H9 (cell line): ENCODE measurements around the gene RHOU. TPM values are rescaled to one million over a fixed set of nuclear protein-coding genes. Genes with fewer than 3 reads are reported as not detected.

Experiments used
- DNase-seq: peaks from one replicate; pipeline ENCODE4 v3.0.0-alpha.2; 2017
- H2AFZ ChIP-seq: one replicate; pipeline ENCODE4 v1.6.1; 2013; ENCODE audit warnings: mild to moderate bottlenecking, low read length, control low read depth, moderate library complexity
- H2AK5ac ChIP-seq: 2 replicates; pipeline ENCODE4 v1.6.1; 2013; ENCODE audit warnings: low read length, control low read depth, mixed read lengths; ENCODE audit not compliant: insufficient read length
- H2BK120ac ChIP-seq: one replicate; pipeline ENCODE4 v1.6.1; 2013; ENCODE audit warnings: low read depth, mild to moderate bottlenecking, low read length, control low read depth, inconsistent platforms; ENCODE audit not compliant: poor library complexity, severe bottlenecking
- H2BK12ac ChIP-seq: 2 replicates; pipeline ENCODE4 v1.6.1; 2013; ENCODE audit warnings: low read length, control low read depth, mixed read lengths, low read depth; ENCODE audit not compliant: insufficient read length
- H2BK15ac ChIP-seq: 2 replicates; pipeline ENCODE4 v1.6.1; 2013; ENCODE audit warnings: low read depth, low read length, control low read depth
- H2BK20ac ChIP-seq: one replicate; pipeline ENCODE4 v1.6.1; 2013; ENCODE audit warnings: low read depth, mild to moderate bottlenecking, low read length, control low read depth, inconsistent platforms; ENCODE audit not compliant: poor library complexity, severe bottlenecking
- H2BK5ac ChIP-seq: 2 replicates; pipeline ENCODE4 v1.6.1; 2013; ENCODE audit warnings: low read length, control low read depth, mixed read lengths; ENCODE audit not compliant: insufficient read length
- H3K14ac ChIP-seq: 2 replicates; pipeline ENCODE4 v1.6.1; 2013; ENCODE audit warnings: low read length, control low read depth; ENCODE audit not compliant: insufficient read depth
- H3K18ac ChIP-seq: 2 replicates; pipeline ENCODE4 v1.6.1; 2013; ENCODE audit warnings: low read depth, mild to moderate bottlenecking, mixed read lengths, low read length, control low read depth; ENCODE audit not compliant: insufficient read length
- H3K23ac ChIP-seq: 2 replicates; pipeline ENCODE4 v1.6.1; 2013; ENCODE audit warnings: low read length, control low read depth, mixed read lengths, low read depth; ENCODE audit not compliant: insufficient read length
- H3K23me2 ChIP-seq: 2 replicates; pipeline ENCODE4 v1.6.1; 2013; ENCODE audit warnings: low read depth, mild to moderate bottlenecking, mixed read lengths, low read length, control low read depth; ENCODE audit not compliant: insufficient read length, poor library complexity, severe bottlenecking
- H3K27ac ChIP-seq: 2 replicates; pipeline ENCODE4 v1.5.1; 2013; ENCODE audit warnings: low read length, control low read depth, mixed read lengths, low read depth; ENCODE audit not compliant: insufficient read length
- H3K27me3 ChIP-seq: 2 replicates; pipeline ENCODE4 v1.6.1; 2013; ENCODE audit warnings: low read length, control low read depth, inconsistent platforms; ENCODE audit not compliant: insufficient read depth
- H3K4ac ChIP-seq: 2 replicates; pipeline ENCODE4 v1.6.1; 2013; ENCODE audit warnings: low read depth, mild to moderate bottlenecking, control low read depth, inconsistent platforms, low read length, moderate library complexity
- H3K4me1 ChIP-seq: 2 replicates; pipeline ENCODE4 v1.6.1; 2013; ENCODE audit warnings: low read length, control low read depth, inconsistent platforms; ENCODE audit not compliant: insufficient read depth
- H3K4me2 ChIP-seq: 2 replicates; pipeline ENCODE4 v1.6.1; 2013; ENCODE audit warnings: low read length, control low read depth, mixed read lengths; ENCODE audit not compliant: insufficient read length, insufficient read depth
- H3K56ac ChIP-seq: 2 replicates; pipeline ENCODE4 v1.6.1; 2013; ENCODE audit warnings: low read depth, mild to moderate bottlenecking, mixed read lengths, low read length, control low read depth; ENCODE audit not compliant: insufficient read length
- H3K79me1 ChIP-seq: 2 replicates; pipeline ENCODE4 v1.6.1; 2013; ENCODE audit warnings: low read depth, mild to moderate bottlenecking, moderate library complexity, low read length, control low read depth, inconsistent platforms; ENCODE audit not compliant: insufficient read depth, poor library complexity, severe bottlenecking
- H3K79me2 ChIP-seq: 2 replicates; pipeline ENCODE4 v1.6.1; 2013; ENCODE audit warnings: low read length, control low read depth, inconsistent platforms; ENCODE audit not compliant: insufficient read depth
- H3K9ac ChIP-seq: 2 replicates; pipeline ENCODE4 v1.6.1; 2013; ENCODE audit warnings: low read length, control low read depth, mixed read lengths; ENCODE audit not compliant: insufficient read length; ENCODE audit errors: extremely low read depth
- H3K9me3 ChIP-seq: one replicate; pipeline ENCODE4 v1.6.1; 2013; ENCODE audit warnings: low read depth, low read length, inconsistent platforms; ENCODE audit not compliant: control insufficient read depth
- H3T11ph ChIP-seq: one replicate; pipeline ENCODE4 v1.6.1; 2013; ENCODE audit warnings: mild to moderate bottlenecking, low read length, control low read depth, inconsistent platforms
- H4K20me1 ChIP-seq: one replicate; pipeline ENCODE4 v1.6.1; 2013; ENCODE audit not compliant: control insufficient read depth, insufficient read length, insufficient read depth
- H4K5ac ChIP-seq: 2 replicates; pipeline ENCODE4 v1.6.1; 2013; ENCODE audit warnings: low read depth, mild to moderate bottlenecking, mixed read lengths, low read length, control low read depth; ENCODE audit not compliant: insufficient read length
- H4K8ac ChIP-seq: replicated peaks from 2 replicates; pipeline ENCODE4 v1.6.1; 2013; ENCODE audit warnings: low read length, control low read depth, mixed read lengths, low read depth; ENCODE audit not compliant: insufficient read length
- H4K91ac ChIP-seq: 2 replicates; pipeline ENCODE4 v1.6.1; 2013; ENCODE audit warnings: low read depth, mild to moderate bottlenecking, moderate library complexity, mixed read lengths, low read length, control low read depth; ENCODE audit not compliant: insufficient read length
- H3K27ac Mint-ChIP-seq, 3 experiments: 2 replicates in 2 of 3; 3 replicates in 1 of 3; pipeline ENCODE4 v1.8.0; 2020 to 2021; ENCODE audit warnings: mixed read lengths in 3 of 3, mild to moderate bottlenecking in 1 of 3, moderate library complexity in 1 of 3
- H3K27me3 Mint-ChIP-seq: 2 replicates; pipeline ENCODE4 v1.8.0; 2021; ENCODE audit warnings: low read depth, mild to moderate bottlenecking, moderate library complexity, mixed read lengths
- H3K36me3 Mint-ChIP-seq, 3 experiments: 2 replicates in 2 of 3; 3 replicates in 1 of 3; pipeline ENCODE4 v1.8.0; 2020 to 2021; ENCODE audit warnings: low read depth in 3 of 3, mixed read lengths in 3 of 3; ENCODE audit not compliant: insufficient read depth in 1 of 3
- H3K4me1 Mint-ChIP-seq, 2 experiments: 2 replicates each; pipeline ENCODE4 v1.8.0; 2020; ENCODE audit warnings: mixed read lengths in 2 of 2
- H3K4me3 Mint-ChIP-seq, 2 experiments: 2 replicates in 1 of 2; 3 replicates in 1 of 2; pipeline ENCODE4 v1.8.0; 2020 to 2021; ENCODE audit warnings: mild to moderate bottlenecking in 2 of 2, mixed read lengths in 2 of 2, moderate library complexity in 1 of 2
- H3K9me3 Mint-ChIP-seq, 2 experiments: 2 replicates in 1 of 2; 3 replicates in 1 of 2; pipeline ENCODE4 v1.8.0; 2020; ENCODE audit warnings: mild to moderate bottlenecking in 2 of 2, mixed read lengths in 2 of 2, moderate library complexity in 1 of 2
- WGBS: extraction: QIAGEN DNeasy Blood & Tissue Kit; methylation state at CpG from one replicate; pipeline ENCODE4 v1.1.7; 2013; ENCODE audit warnings: missing lambda C conversion rate, low lambda C conversion rate, mixed read lengths; ENCODE audit not compliant: insufficient read length; ENCODE audit errors: extremely low coverage; 5-methylcytosine and 5-hydroxymethylcytosine counted together
- total RNA-seq: library from RNA; stranded (reverse); gene quantifications from 2 replicates; pipeline ENCODE4 v1.2.1, GENCODE V29; 2021
- TF ChIP-seq, protein P1 (sequence below): fragments of 200-600 bp; sonication (generic); conservative IDR thresholded peaks from 3 replicates; pipeline ENCODE4 v1.8.0; 2021; ENCODE audit warnings: antibody characterized with exemption, mild to moderate bottlenecking

The RHOU gene
- total RNA-seq, 1 experiment from 2014 or later, result 3.9 TPM

GRCh38 chr1:228794810-228795209 is 59.5 kb downstream of the RHOU start:
- H2BK120ac ChIP-seq, result no peak overlapping the region
- no peak overlapping the region for H3T11ph ChIP-seq
- TF ChIP-seq, protein P1, sequence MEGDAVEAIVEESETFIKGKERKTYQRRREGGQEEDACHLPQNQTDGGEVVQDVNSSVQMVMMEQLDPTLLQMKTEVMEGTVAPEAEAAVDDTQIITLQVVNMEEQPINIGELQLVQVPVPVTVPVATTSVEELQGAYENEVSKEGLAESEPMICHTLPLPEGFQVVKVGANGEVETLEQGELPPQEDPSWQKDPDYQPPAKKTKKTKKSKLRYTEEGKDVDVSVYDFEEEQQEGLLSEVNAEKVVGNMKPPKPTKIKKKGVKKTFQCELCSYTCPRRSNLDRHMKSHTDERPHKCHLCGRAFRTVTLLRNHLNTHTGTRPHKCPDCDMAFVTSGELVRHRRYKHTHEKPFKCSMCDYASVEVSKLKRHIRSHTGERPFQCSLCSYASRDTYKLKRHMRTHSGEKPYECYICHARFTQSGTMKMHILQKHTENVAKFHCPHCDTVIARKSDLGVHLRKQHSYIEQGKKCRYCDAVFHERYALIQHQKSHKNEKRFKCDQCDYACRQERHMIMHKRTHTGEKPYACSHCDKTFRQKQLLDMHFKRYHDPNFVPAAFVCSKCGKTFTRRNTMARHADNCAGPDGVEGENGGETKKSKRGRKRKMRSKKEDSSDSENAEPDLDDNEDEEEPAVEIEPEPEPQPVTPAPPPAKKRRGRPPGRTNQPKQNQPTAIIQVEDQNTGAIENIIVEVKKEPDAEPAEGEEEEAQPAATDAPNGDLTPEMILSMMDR, result no peak
- no peak overlapping the region for H3K14ac ChIP-seq
- no peaks in the 10 kb centered on the region for H3K9me3 Mint-ChIP-seq
- no peak overlapping the region for H3K4ac ChIP-seq
- no peaks in the 10 kb centered on the region for H4K20me1 ChIP-seq
- H3K27me3 Mint-ChIP-seq, result no peaks in the 10 kb centered on the region; the same call in 1 of the 2 replicates
- H3K27me3 ChIP-seq, result no peaks in the 10 kb centered on the region
- H4K5ac ChIP-seq, result no peak overlapping the region
- no peaks in the 10 kb centered on the region; a peak in 1 of 4 replicates for H3K4me1 Mint-ChIP-seq
- no peak overlapping the region for H2BK20ac ChIP-seq
- no peak overlapping the region for H3K23ac ChIP-seq
- DNase-seq, result no peak
- no peaks in the 10 kb centered on the region for H3K23me2 ChIP-seq
- no peaks in the 10 kb centered on the region for H3K4me1 ChIP-seq
- no peak overlapping the region for H2BK5ac ChIP-seq
- H3K4me2 ChIP-seq, result no peak overlapping the region
- no peak overlapping the region for H3K9ac ChIP-seq
- no peaks in the 10 kb centered on the region for H3K79me1 ChIP-seq
- H4K8ac ChIP-seq, result no peak overlapping the region
- H3K79me2 ChIP-seq, result no peaks in the 10 kb centered on the region
- H3K18ac ChIP-seq, result no peak overlapping the region
- H3K4me3 Mint-ChIP-seq, result no peak overlapping the region
- H2BK15ac ChIP-seq, result no peak overlapping the region
- WGBS, result no CpG with 5 or more reads among the region's 5 CpGs
- H3K27ac Mint-ChIP-seq, result no peak overlapping the region
- H3K27ac ChIP-seq, result no peak overlapping the region
- no peak overlapping the region for H3K56ac ChIP-seq
- no peaks in the 10 kb centered on the region for H3K36me3 Mint-ChIP-seq
- H2AFZ ChIP-seq, result no peak overlapping the region
- no peak overlapping the region for H2AK5ac ChIP-seq
- no peak overlapping the region for H2BK12ac ChIP-seq
- H4K91ac ChIP-seq, result no peak overlapping the region
- no peaks in the 10 kb centered on the region for H3K9me3 ChIP-seq
